WERI-Rb-1 (cell line): ENCODE results near the gene DGKZ.

ENCODE experiments used
- DNase-seq: peaks from one replicate; pipeline ENCODE4 v3.0.0-alpha.2; 2020
- H3K27ac ChIP-seq: fragments of 250-450 bp; sonication (Bioruptor Pico); 2 replicates; pipeline ENCODE4 v1.5.1; 2020; ENCODE audit warnings: mild to moderate bottlenecking, moderate library complexity
- H3K27me3 ChIP-seq: fragments of 250-450 bp; sonication (Bioruptor Pico); 2 replicates; pipeline ENCODE4 v1.5.1; 2021; ENCODE audit warnings: mild to moderate bottlenecking, low read depth, moderate library complexity; ENCODE audit not compliant: insufficient read depth, severe bottlenecking
- H3K36me3 ChIP-seq: fragments of 250-450 bp; sonication (Bioruptor Pico); 2 replicates; pipeline ENCODE4 v1.5.1; 2020; ENCODE audit warnings: mild to moderate bottlenecking, moderate library complexity
- H3K4me3 ChIP-seq: 2 replicates; pipeline ENCODE4 v1.5.1; 2011; ENCODE audit warnings: low read depth, mild to moderate bottlenecking, control low read depth, low read length
- H3K9me3 ChIP-seq: fragments of 250-450 bp; sonication (Bioruptor Pico); 2 replicates; pipeline ENCODE4 v1.5.1; 2021; ENCODE audit warnings: mild to moderate bottlenecking, moderate library complexity; ENCODE audit not compliant: severe bottlenecking
- TF ChIP-seq, protein P1 (sequence below): IDR thresholded peaks from 2 replicates; pipeline ENCODE4 v1.5.1; 2011; ENCODE audit warnings: low read depth, mild to moderate bottlenecking, control low read depth, inconsistent platforms, low read length

Gene DGKZ

DNA sequence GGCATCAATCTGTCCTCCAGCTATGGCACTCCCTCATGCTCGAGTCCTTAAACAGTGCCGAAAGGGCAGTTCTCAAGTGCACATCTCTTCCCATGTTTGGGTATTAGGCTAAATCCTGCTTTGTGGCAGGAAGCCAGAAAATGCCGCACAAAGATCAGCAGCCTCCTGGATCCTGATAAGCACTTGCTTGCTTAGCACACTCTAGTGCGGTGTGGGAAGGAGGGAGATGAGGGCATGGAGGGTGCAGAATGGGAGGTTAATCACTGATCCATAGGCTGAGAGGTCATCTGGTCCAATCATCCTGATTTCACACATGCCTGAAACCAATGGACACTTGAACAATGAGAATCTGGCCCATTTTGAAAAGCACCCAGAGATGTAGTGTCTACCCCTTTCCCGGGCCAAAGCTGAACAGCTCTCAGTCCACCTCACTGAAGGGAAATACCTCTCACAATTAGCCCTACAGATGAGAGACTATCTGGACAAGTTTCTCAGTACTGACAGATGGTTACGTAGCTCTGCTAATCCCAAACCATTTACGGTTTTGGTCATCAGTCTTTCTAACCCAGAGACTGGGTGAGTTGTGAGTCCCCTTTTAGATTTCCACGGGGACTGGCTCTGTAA lies 74.1 kb downstream of the DGKZ start:
- Histone ChIP-seq H3K9me3 (no peaks in the 10 kb centered on the region), H3K27me3 (no peaks in the 10 kb centered on the region), H3K4me3 (peak overlapping the region; percentile 9), H3K36me3 (peaks cover 23% of the 10 kb centered on the region), H3K27ac (peak overlapping the region; percentile 64)
- TF ChIP-seq, protein P1, sequence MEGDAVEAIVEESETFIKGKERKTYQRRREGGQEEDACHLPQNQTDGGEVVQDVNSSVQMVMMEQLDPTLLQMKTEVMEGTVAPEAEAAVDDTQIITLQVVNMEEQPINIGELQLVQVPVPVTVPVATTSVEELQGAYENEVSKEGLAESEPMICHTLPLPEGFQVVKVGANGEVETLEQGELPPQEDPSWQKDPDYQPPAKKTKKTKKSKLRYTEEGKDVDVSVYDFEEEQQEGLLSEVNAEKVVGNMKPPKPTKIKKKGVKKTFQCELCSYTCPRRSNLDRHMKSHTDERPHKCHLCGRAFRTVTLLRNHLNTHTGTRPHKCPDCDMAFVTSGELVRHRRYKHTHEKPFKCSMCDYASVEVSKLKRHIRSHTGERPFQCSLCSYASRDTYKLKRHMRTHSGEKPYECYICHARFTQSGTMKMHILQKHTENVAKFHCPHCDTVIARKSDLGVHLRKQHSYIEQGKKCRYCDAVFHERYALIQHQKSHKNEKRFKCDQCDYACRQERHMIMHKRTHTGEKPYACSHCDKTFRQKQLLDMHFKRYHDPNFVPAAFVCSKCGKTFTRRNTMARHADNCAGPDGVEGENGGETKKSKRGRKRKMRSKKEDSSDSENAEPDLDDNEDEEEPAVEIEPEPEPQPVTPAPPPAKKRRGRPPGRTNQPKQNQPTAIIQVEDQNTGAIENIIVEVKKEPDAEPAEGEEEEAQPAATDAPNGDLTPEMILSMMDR: no peak
- peak; percentile 90 for DNase-seq

DNA sequence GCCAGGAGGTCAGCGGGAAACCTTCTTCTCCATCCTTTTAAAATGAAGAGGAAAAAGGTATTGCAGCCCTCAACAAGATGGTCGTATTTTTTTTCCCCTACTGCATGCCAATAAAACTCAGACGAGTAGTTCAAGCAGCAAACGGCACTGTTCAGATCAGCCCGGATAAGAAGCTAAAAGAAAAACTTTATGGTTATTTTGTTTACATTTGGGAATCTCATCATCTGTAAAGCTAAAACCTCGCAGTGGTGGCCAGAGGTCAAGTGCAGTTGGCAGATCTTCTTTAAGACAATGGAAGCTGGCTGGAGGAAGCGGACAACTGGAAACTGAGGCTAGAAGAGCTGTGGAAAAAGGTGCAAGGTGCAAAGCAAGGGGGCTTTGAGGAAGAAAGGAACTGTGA lies 75.3 kb downstream of the DGKZ start:
- Histone ChIP-seq H3K36me3 (peaks cover 13% of the 10 kb centered on the region), H3K27ac (peak overlapping the region; percentile 64), H3K27me3 (no peaks in the 10 kb centered on the region), H3K4me3 (no peak overlapping the region), H3K9me3 (no peaks in the 10 kb centered on the region)
- TF ChIP-seq, protein P1: no peak
- no peak for DNase-seq

DNA sequence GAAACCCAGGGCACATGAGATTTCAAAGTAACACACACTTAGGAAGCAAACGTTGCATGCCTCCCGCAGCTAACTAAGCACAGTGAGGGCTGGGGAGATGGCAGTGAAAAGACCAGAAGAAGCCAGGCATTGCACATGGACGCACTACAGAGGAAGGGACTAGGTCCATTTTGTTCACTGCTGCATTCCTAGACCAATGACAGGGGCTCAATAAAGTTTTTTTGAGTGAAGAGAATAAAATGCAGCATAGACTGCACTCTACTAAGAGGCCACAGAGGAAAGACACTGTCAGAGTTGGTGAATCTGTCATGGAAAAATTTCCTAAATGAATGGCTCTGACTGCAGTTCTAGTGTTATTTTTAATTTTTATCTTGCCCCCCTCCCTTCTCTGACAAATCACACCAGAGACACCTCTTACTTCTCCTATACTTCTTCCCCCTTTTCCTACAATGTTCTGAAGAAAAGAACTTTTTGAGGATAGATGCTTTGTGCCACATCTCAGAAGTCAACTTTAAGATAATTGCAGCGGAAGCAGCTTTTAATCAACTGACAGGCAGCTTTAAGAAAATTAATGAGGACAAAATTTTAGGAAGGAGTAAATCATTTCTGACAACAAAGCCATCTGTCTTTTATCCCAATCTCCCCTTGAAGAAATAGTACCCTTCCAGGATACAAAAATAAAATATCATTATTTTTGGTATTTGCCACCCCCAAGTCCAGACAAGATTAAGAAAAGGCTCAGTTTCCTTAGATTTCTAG lies 79.1 kb downstream of the DGKZ start:
- Histone ChIP-seq H3K36me3 (peaks cover 22% of the 10 kb centered on the region), H3K27me3 (no peaks in the 10 kb centered on the region), H3K9me3 (no peaks in the 10 kb centered on the region), H3K4me3 (no peak overlapping the region), H3K27ac (no peak overlapping the region)
- TF ChIP-seq, protein P1: no peak
- DNase-seq: no peak

DNA sequence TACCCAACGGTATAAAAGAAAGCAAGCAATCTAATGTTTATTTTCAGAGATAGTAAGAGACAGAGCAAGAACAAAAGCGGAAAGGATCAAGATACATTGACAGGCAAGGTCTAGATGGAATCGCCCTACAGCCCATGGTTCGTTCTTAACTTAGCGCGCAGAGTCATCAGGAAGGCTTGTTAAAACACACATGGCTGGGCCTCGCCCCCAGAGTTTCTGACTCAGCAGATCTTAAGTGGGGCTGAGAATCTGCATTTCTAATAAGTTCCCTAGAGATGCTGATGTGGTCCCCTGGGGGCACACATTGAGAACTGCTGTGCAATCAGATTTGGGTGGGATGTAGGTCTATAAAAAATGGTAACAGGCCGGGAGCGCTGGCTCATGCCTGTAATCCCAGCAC lies 80.1 kb downstream of the DGKZ start:
- peaks cover 18% of the 10 kb centered on the region for H3K36me3 ChIP-seq

DNA sequence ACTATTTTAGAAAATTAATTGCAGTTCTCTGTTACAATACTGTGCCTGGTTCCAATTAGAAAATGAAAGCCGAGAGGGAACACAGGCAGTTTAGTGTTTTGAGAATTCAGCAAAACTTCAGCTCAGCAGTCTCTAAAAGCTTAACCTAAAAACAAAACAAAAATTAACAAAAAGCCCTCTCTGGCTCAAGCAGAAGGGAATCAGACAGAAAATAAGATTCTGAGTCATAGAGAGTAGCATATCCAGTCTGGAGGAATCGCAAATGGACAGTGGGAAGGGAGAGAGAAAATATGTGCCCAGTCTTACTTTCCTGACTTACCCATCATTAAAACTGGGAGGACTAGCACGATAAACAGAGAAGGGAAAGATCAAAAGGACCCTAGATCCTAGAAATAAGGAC lies 82.5 kb downstream of the DGKZ start:
- Histone ChIP-seq H3K27me3 (no peaks in the 10 kb centered on the region), H3K4me3 (no peak overlapping the region), H3K36me3 (peaks cover 25% of the 10 kb centered on the region), H3K27ac (no peak overlapping the region), H3K9me3 (no peaks in the 10 kb centered on the region)
- DNase-seq: no peak
- TF ChIP-seq, protein P1: no peak

More for the DNA sequence above, 80.1 kb downstream of the DGKZ start:
- TF ChIP-seq, protein P1: no peak
- Histone ChIP-seq H3K9me3 (no peaks in the 10 kb centered on the region), H3K27ac (no peak overlapping the region), H3K4me3 (no peak overlapping the region), H3K27me3 (no peaks in the 10 kb centered on the region)
- no peak for DNase-seq
